OCI-LY7 (cell line): ENCODE measurements around the gene PPM1A. TPM values are rescaled to one million over a fixed set of nuclear protein-coding genes. Genes with fewer than 3 reads are reported as not detected.

Source experiments
- BruUV-seq: library from RNA; stranded (reverse); fragments of 400-500 nt; replicated peaks from 2 replicates; lab custom pipeline; 2021; lab: Mats Ljungman, UMichigan
- CTCF ChIA-PET: fragments of 300-600 bp; sonication (Branson Sonifier 250); formaldehyde crosslinking; loops from one replicate; lab custom pipeline; 2022; ENCODE audit warnings: antibody characterized with exemption; ENCODE audit not compliant: unreplicated experiment; lab: Charles Lee
- POLR2A ChIA-PET: fragments of 300-600 bp; sonication (Branson Sonifier 250); formaldehyde crosslinking; loops from one replicate; lab custom pipeline; 2022; ENCODE audit warnings: antibody characterized with exemption; lab: Charles Lee
- DNase-seq: peaks from one replicate; pipeline ENCODE4 v3.0.0-alpha.2; 2015; ENCODE audit warnings: low spot score
- H2AFZ ChIP-seq: fragments of 200-600 bp; sonication (generic), shearing (Covaris generic); 2 replicates; pipeline ENCODE4 v1.6.1; 2014; ENCODE audit warnings: mild to moderate bottlenecking, antibody characterized with exemption, low read length, moderate library complexity
- H3K27ac ChIP-seq: fragments of 200-600 bp; sonication (generic); 2 replicates; pipeline ENCODE4 v1.5.1; 2014; ENCODE audit warnings: mixed run types, low read depth, mild to moderate bottlenecking, moderate library complexity, low read length, inconsistent platforms; ENCODE audit not compliant: poor library complexity, severe bottlenecking
- H3K36me3 ChIP-seq: fragments of 200-600 bp; sonication (generic); 2 replicates; pipeline ENCODE4 v1.6.1; 2014; ENCODE audit warnings: mild to moderate bottlenecking, antibody characterized with exemption, low read length, moderate library complexity, mixed read lengths; ENCODE audit not compliant: insufficient read depth
- H3K4me1 ChIP-seq: fragments of 200-600 bp; sonication (generic); 2 replicates; pipeline ENCODE4 v1.5.1; 2014; ENCODE audit warnings: mild to moderate bottlenecking, low read length; ENCODE audit not compliant: insufficient read depth, poor library complexity, severe bottlenecking
- H3K4me2 ChIP-seq: fragments of 200-600 bp; sonication (generic); 2 replicates; pipeline ENCODE4 v1.6.1; 2014; ENCODE audit warnings: mild to moderate bottlenecking, low read length
- H3K4me3 ChIP-seq: fragments of 200-600 bp; sonication (generic); 2 replicates; pipeline ENCODE4 v1.5.1; 2014; ENCODE audit warnings: mild to moderate bottlenecking, low read depth, low read length; ENCODE audit not compliant: poor library complexity, severe bottlenecking
- H3K79me2 ChIP-seq: fragments of 200-600 bp; sonication (generic); 2 replicates; pipeline ENCODE4 v1.6.1; 2016; ENCODE audit warnings: low read depth, mild to moderate bottlenecking, low read length, moderate library complexity, mixed read lengths; ENCODE audit not compliant: insufficient read depth
- H3K9me2 ChIP-seq: fragments of 200-600 bp; sonication (generic); 2 replicates; pipeline ENCODE4 v1.6.1; 2016; ENCODE audit warnings: mild to moderate bottlenecking, low read length, mixed read lengths; ENCODE audit not compliant: insufficient read depth
- H3K9me3 ChIP-seq: fragments of 200-600 bp; sonication (generic); 2 replicates; pipeline ENCODE4 v1.6.1; 2014; ENCODE audit warnings: mild to moderate bottlenecking, mixed run types, low read length, mixed read lengths
- H4K20me1 ChIP-seq: fragments of 200-600 bp; sonication (generic); 2 replicates; pipeline ENCODE4 v1.6.1; 2014; ENCODE audit warnings: mild to moderate bottlenecking, antibody characterized with exemption, low read length, moderate library complexity, mixed read lengths; ENCODE audit not compliant: insufficient read depth
- CTCF ChIP-seq: fragments of 200-600 bp; sonication (generic); conservative IDR thresholded peaks from 2 replicates; pipeline ENCODE4 v1.5.1; 2014; ENCODE audit warnings: mild to moderate bottlenecking, antibody characterized with exemption, low read length, moderate library complexity, mixed read lengths
- EZH2phosphoT487 ChIP-seq: fragments of 200-600 bp; sonication (generic); IDR thresholded peaks from 2 replicates; pipeline ENCODE4 v1.6.1; 2018; ENCODE audit warnings: low read depth, borderline replicate concordance, mild to moderate bottlenecking, mixed run types, antibody characterized with exemption, low read length, moderate library complexity, mixed read lengths
- intact Hi-C: fragments of 100-400 bp; cut with micrococcal nuclease; formaldehyde crosslinking; loops from one replicate; pipeline ENCODE4 v1.10.0; 2022; ENCODE audit not compliant: unreplicated experiment
- total RNA-seq, 2 experiments: library from RNA; depleted of rRNA in 1 of 2; stranded (reverse); fragments of >200 nt in 1 of 2; shearing (Covaris generic) in 1 of 2; gene quantifications; 2 replicates each; pipeline ENCODE4 v1.2.3, GENCODE V29; 2014 to 2022

The PPM1A gene
- total RNA-seq, 2 experiments from 2014 or later = 25.4 to 75.1 TPM

- H3K4me3 ChIP-seq = no peak overlapping the region
- no peak for TF ChIP-seq EZH2phosphoT487
- peak; percentile 92 for TF ChIP-seq CTCF
- no peaks in the 10 kb centered on the region for H3K4me1 ChIP-seq
- POLR2A ChIA-PET = interaction anchor here (0.6 to 3.9 kb wide), 9 partner anchors 8 to 759 kb away, joined by 3 to 32 read pairs (median 4); partner anchors contain the start of gene PPM1A
- no peaks in the 10 kb centered on the region for H4K20me1 ChIP-seq
- peaks cover 36% of the 10 kb centered on the region for H3K9me3 ChIP-seq
- H2AFZ ChIP-seq = no peak overlapping the region
- H3K27ac ChIP-seq = no peak overlapping the region
- DNase-seq = peak; percentile 48
- CTCF ChIA-PET = no interaction called here
- H3K9me2 ChIP-seq = no peaks in the 10 kb centered on the region
- H3K79me2 ChIP-seq = peaks cover 100% of the 10 kb centered on the region
- BruUV-seq = no TSS peak
- H3K36me3 ChIP-seq = peaks cover 91% of the 10 kb centered on the region
- H3K4me2 ChIP-seq = no peak overlapping the region
- intact Hi-C loops = no loop called here
Measured at GRCh38 chr14:60266021-60266937, 17.3 kb downstream of the PPM1A start.

- no peak overlapping the region for H2AFZ ChIP-seq
- TF ChIP-seq CTCF (peak; percentile 55; the same call in 1 of the 2 replicates), EZH2phosphoT487 (no peak)
- no peak overlapping the region for H3K4me3 ChIP-seq
- intact Hi-C loops = loop anchor here (5.0 kb wide), 1 partner anchor 290 kb away; no protein-coding TSS in a partner anchor
- ChIA-PET CTCF (no interaction called here), POLR2A (no interaction called here)
- no peaks in the 10 kb centered on the region for H3K9me2 ChIP-seq
- peaks cover 100% of the 10 kb centered on the region for H3K79me2 ChIP-seq
- H4K20me1 ChIP-seq = 0 out of 2 replicates have a peak, but pooled peaks cover 6% of the 10 kb centered on the region
- 0 out of 2 replicates have a peak, but pooled peaks cover 9% of the 10 kb centered on the region for H3K9me3 ChIP-seq
- H3K4me2 ChIP-seq = no peak overlapping the region
- H3K36me3 ChIP-seq = peaks cover 65% of the 10 kb centered on the region
- no TSS peak for BruUV-seq
- no peak for DNase-seq
- no peak overlapping the region for H3K27ac ChIP-seq
- peaks cover 24% of the 10 kb centered on the region for H3K4me1 ChIP-seq
Measured at GRCh38 chr14:60272177-60272576, 23.2 kb downstream of the PPM1A start.
